Thyroid gland (tissue), 4 donors: ENCODE data around the gene C4orf50. TPM values are rescaled to one million over a fixed set of nuclear protein-coding genes. Genes with fewer than 3 reads are reported as not detected.

Source experiments
- DNase-seq, 2 donors: peaks; one replicate each; pipeline ENCODE4 v3.0.0-alpha.2; 2019
- H3K27ac ChIP-seq, 3 donors: fragments of 200-600 bp; sonication (generic); 1 replicate in 2 of 3; 2 replicates in 1 of 3; pipeline ENCODE4 v1.5.1; 2016 to 2019; ENCODE audit warnings: mild to moderate bottlenecking in 1 of 3, moderate library complexity in 1 of 3
- H3K27me3 ChIP-seq: fragments of 200-600 bp; sonication (generic); one replicate; pipeline ENCODE4 v1.5.1; 2019
- H3K36me3 ChIP-seq, 2 donors: fragments of 200-600 bp; sonication (generic); one replicate each; pipeline ENCODE4 v1.5.1; 2016 to 2019
- H3K4me1 ChIP-seq, 2 donors: fragments of 200-600 bp; sonication (generic); one replicate each; pipeline ENCODE4 v1.5.1; 2017 to 2019
- H3K4me3 ChIP-seq, 3 donors: fragments of 200-600 bp; sonication (generic); replicated peaks in 1 of 3; 1 replicate in 2 of 3; 2 replicates in 1 of 3; pipeline ENCODE4 v1.5.1; 2016; ENCODE audit warnings: mild to moderate bottlenecking in 1 of 3
- H3K9me3 ChIP-seq: fragments of 200-600 bp; sonication (generic); one replicate; pipeline ENCODE4 v1.5.1; 2017
- POLR2A ChIP-seq, 2 donors: fragments of 450-650 bp; IDR thresholded peaks; one replicate each; pipeline ENCODE4 v1.6.1; 2017; ENCODE audit warnings: antibody characterized with exemption in 2 of 2, mild to moderate bottlenecking in 2 of 2, moderate library complexity in 1 of 2
- WGBS, 2 donors: methylation state at CpG; one replicate each; pipeline ENCODE4 v1.1.5; 2017; 5-methylcytosine and 5-hydroxymethylcytosine counted together
- intact Hi-C: fragments of 100-400 bp; cut with DNase I; formaldehyde crosslinking; loops from one replicate; pipeline ENCODE4 v1.15.1; 2023
- total RNA-seq, 4 donors: library from RNA; depleted of rRNA; stranded (reverse); fragments of >200 nt; gene quantifications; one replicate each; pipeline ENCODE4 v1.2.3, GENCODE V29; 2016
- TF ChIP-seq, protein P1 (sequence below), 6 experiments: fragments of 200-600 bp in 3 of 6; fragments of 450-650 bp in 3 of 6; sonication (generic) in 3 of 6; IDR thresholded peaks; one replicate each; pipeline ENCODE4 v1.5.1; 2016 to 2019; ENCODE audit warnings: antibody characterized with exemption in 6 of 6, mild to moderate bottlenecking in 2 of 6, inconsistent platforms in 1 of 6, moderate library complexity in 1 of 6

Gene C4orf50
- total RNA-seq, 4 donors from 2014 or later = 0.11 to 0.15 (median 0.13) TPM; not detected in 1

DNA sequence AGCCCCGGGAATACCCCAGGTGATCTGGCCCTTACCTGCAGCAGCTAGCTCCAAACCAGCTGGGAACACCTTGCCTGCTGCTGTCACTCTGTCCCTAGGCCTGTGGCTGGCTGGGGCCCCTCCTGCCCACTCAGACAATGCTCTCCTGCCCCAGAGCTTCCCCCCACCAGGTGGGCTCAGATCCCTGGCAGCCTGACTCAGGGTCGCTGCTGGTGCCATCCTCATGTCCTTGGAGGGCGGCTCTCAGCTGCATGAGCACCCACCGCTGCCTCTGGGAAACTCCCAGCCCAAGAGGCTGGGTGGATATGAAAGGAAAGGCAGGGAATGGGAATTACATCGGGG is 15.8 kb downstream of the C4orf50 start:
- Histone ChIP-seq H3K4me1 (no peaks in the 10 kb centered on the region), H3K4me3 (no peak overlapping the region), H3K9me3 (no peaks in the 10 kb centered on the region), H3K27ac (no peak overlapping the region), H3K36me3 (no peaks in the 10 kb centered on the region), H3K27me3 (no peaks in the 10 kb centered on the region)
- 78 to 97% methylated on average over 3 to 4 of the region's 5 CpGs for WGBS, 2 donors
- TF ChIP-seq, protein P1, sequence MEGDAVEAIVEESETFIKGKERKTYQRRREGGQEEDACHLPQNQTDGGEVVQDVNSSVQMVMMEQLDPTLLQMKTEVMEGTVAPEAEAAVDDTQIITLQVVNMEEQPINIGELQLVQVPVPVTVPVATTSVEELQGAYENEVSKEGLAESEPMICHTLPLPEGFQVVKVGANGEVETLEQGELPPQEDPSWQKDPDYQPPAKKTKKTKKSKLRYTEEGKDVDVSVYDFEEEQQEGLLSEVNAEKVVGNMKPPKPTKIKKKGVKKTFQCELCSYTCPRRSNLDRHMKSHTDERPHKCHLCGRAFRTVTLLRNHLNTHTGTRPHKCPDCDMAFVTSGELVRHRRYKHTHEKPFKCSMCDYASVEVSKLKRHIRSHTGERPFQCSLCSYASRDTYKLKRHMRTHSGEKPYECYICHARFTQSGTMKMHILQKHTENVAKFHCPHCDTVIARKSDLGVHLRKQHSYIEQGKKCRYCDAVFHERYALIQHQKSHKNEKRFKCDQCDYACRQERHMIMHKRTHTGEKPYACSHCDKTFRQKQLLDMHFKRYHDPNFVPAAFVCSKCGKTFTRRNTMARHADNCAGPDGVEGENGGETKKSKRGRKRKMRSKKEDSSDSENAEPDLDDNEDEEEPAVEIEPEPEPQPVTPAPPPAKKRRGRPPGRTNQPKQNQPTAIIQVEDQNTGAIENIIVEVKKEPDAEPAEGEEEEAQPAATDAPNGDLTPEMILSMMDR (IDR thresholded peaks at IDR 0.05) = no peak
- no peak for TF ChIP-seq POLR2A (IDR thresholded peaks at IDR 0.05)
- intact Hi-C loops = loop anchor here (5.0 kb wide), 1 partner anchor 85 kb away; no protein-coding TSS in a partner anchor
- no peak for DNase-seq

DNA sequence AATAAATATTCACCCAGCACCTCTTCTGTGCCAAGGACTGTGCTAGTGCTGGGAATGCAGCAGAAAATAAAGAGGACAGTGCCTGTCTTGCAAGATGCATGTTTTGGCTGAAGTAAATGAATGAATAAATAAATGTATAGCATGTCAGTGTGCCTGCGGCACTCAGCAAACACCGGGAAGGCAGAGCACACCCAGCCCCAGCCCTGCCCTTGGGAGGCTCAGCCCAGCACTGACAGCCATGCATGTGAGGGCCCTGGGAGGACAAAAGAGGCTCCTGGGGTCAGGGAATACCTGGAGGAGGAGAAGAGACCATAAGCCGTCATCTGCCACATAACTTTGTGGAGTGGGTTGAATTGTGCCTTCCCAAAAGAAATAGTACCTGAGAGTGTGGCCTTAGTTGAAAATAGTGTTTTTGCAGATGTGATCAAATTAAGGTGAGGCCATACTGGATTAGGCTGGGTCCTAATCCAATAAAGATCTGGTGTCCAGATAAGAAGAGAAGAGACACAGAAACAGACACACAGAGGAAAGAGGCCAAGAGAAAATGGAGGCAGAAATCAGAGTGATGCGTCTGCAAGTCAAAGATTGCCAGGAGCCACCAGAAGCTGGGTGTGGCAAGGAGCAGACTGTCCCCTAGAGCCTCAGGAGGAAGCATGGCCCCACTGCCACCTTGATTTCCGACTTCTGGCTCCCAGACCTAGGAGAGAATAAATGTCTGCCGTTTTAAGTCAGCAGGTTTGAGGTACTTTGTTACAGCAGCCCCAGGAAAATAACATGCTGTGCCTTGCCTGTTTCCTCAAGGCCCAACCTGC is 16.3 kb downstream of the C4orf50 start:
- H3K27me3 ChIP-seq = no peaks in the 10 kb centered on the region
- no peaks in the 10 kb centered on the region for H3K9me3 ChIP-seq
- no peak overlapping the region for H3K4me3 ChIP-seq
- H3K36me3 ChIP-seq = no peaks in the 10 kb centered on the region
- H3K27ac ChIP-seq = no peak overlapping the region
- no peak for TF ChIP-seq POLR2A (IDR thresholded peaks at IDR 0.05)
- TF ChIP-seq, protein P1 (IDR thresholded peaks at IDR 0.05) = no peak
- H3K4me1 ChIP-seq = no peaks in the 10 kb centered on the region
- 68 to 85% methylated on average over 6 of the region's 6 CpGs for WGBS, 2 donors
- intact Hi-C loops = loop anchor here (5.0 kb wide), 1 partner anchor 85 kb away; no protein-coding TSS in a partner anchor
- no peak for DNase-seq

DNA sequence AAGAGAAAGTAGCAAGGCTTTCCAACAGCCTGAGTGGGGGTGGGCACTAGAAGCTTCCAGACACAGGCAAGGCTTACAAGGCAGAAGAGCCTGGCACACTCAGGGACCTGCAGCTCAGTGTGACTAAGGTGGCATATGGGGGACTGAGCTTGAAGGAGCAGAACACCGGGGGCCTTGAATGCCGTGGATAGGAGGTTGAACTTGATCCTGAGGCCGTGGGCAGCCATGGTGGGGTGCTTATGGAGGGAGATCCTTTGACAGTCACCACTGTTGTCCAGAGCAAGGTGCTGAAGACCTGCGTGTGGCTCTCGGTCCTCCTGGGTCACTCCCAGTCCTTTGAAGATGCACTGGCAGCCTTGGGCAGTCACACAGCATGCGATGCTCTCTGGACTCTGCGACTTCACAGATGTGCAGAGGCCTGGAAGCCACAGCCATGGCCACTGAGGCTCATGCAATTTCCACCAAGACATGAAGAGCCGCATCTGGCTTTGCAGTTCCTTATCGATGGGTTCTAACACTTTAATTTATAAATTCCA is 18.3 kb downstream of the C4orf50 start:
- Histone ChIP-seq H3K4me1 (no peaks in the 10 kb centered on the region), H3K4me3 (no peak overlapping the region), H3K36me3 (no peaks in the 10 kb centered on the region), H3K27ac (no peak overlapping the region), H3K27me3 (no peaks in the 10 kb centered on the region), H3K9me3 (no peaks in the 10 kb centered on the region)
- DNase-seq = no peak
- TF ChIP-seq, protein P1 (IDR thresholded peaks at IDR 0.05) = no peak
- no peak for TF ChIP-seq POLR2A (IDR thresholded peaks at IDR 0.05)
- intact Hi-C loops = loop anchor here (5.0 to 10.0 kb wide), 3 partner anchors 87 to 332 kb away; no protein-coding TSS in a partner anchor
- 84 to 92% methylated on average over 5 to 9 of the region's 9 CpGs for WGBS, 2 donors

DNA sequence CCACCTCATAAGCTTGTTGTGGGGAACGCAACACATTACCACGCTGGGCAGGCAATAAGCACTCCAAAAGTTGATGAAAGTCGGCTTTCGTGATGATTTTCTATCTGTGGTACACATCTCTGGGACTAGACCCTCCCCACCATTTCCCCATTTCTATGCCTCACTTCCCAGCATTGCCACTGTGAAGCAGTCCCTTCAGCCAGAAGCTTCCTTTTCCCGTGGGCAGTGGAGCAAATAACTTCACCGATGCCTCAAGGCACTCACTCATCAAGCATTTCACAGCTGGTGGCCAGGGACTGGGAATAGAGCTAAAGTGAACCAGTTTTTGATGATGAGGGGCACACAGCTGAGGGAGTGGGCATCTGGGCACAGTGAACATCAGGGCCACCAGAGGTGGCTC is 18.9 kb downstream of the C4orf50 start:
- Histone ChIP-seq H3K36me3 (no peaks in the 10 kb centered on the region), H3K4me1 (no peaks in the 10 kb centered on the region), H3K4me3 (no peak overlapping the region), H3K27ac (no peak overlapping the region), H3K9me3 (no peaks in the 10 kb centered on the region), H3K27me3 (no peaks in the 10 kb centered on the region)
- intact Hi-C loops = loop anchor here (5.0 to 10.0 kb wide), 2 partner anchors 245 to 333 kb away; no protein-coding TSS in a partner anchor
- no peak for DNase-seq
- TF ChIP-seq, protein P1 (IDR thresholded peaks at IDR 0.05) = no peak
- TF ChIP-seq POLR2A (IDR thresholded peaks at IDR 0.05) = no peak
- 62 to 67% methylated on average over 6 of the region's 6 CpGs for WGBS, 2 donors
